Stimulated activated CD4-positive, alpha-beta T cell treated with anti-CD3 and anti-CD28 coated beads, Interleukin-15, amount 100 ng/mL, for 1 hour (primary cell): ENCODE measurements around the gene TRIM43B.
"Not testable (repeated sequence)": the region's sequence is repeated elsewhere in the genome, so short reads cannot be mapped to it uniquely, and the experiment has no call there.

Source experiments
- DNase-seq, 2 donors: peaks; one replicate each; pipeline ENCODE4 v3.0.0-alpha.2; 2020; ENCODE audit warnings: low read depth in 1 of 2, low spot score in 1 of 2

Gene TRIM43B

GRCh38 chr2:95484654-95485053 lies at the start of gene TRIM43B:
TRIM43B (minus strand) TSS chr2:95484754; CDS start chr2:95482714, 2,040 bp downstream.
- DNase-seq = not testable (repeated sequence)

DNA sequence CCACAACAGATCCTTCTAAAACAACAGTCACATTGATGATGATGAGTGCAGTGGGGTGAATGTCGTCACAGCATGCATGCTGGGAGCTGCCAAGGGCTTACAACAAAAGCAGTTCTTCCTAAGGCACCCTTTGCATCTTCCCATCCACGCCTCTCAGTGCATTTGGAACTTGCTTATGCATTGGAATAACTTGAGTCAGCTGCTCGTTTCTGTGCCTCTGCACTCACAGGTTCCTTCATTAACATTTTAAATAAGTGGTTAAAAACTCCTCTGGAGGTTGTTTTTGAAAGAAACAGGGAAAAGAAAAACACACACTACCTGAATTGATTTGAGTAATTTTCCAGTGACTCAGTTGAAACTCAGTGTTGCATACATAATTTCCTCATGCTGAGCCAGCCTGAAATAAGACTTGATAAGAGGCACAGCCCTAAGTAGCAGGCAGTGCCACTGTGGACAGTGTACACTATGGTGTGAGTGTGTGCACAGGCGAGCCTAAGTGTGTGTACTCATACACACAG lies 46.8 kb upstream of the TRIM43B start:
- DNase-seq = no peak

- DNase-seq = no peak
These were observed 46.2 kb upstream of the TRIM43B start for GRCh38 chr2:95530734-95531133.

DNA sequence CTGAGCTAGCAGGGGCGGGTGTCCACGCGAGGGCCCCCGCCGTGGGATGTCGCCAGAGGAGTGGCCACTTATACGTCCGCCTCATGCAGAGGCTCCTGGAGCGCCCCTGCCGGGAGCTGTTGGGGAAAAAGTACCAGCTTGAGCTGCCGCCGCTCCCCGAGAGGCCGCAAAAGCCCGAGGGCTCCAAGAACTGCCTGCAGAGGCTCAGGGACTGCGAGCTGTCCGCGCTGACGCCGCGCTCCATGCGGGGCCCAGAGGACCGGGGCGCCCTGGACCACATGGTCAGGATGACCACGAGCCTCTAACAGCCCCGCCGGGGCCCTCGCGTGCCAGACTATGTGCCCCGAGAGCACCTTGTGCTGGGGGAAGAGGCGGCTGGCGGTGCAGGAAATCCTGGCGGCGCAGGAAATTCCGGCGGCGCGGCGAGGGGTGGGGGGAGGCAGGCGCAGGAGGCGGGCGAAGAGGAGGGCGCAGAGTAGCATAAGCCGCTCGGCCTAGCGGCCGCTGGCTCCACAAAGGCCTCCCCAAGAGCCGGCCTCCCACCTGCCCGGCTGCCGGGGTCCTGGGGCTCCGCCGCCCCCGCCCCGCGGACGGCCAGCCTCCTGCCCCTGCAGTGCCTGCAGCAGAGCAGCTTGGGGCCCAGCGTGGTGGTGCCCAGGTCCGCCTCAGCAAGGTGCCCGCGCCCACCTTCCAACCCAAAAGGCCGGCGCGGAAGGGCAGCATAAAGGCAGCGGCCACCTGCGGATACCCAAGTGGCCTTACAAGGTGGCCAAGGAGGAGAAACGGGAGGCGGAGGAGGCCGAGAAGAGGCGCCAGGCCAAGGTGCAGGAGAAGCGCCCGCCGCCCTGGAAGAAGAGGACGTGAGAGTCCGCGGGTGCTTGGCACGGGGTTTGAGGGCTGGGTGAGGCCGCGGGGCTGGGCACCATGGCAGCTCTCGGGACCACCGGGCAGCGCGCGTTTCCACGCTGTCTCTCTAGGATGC lies 42.1 kb upstream of the TRIM43B start:
- DNase-seq = peak; percentile 17 to 59

DNA sequence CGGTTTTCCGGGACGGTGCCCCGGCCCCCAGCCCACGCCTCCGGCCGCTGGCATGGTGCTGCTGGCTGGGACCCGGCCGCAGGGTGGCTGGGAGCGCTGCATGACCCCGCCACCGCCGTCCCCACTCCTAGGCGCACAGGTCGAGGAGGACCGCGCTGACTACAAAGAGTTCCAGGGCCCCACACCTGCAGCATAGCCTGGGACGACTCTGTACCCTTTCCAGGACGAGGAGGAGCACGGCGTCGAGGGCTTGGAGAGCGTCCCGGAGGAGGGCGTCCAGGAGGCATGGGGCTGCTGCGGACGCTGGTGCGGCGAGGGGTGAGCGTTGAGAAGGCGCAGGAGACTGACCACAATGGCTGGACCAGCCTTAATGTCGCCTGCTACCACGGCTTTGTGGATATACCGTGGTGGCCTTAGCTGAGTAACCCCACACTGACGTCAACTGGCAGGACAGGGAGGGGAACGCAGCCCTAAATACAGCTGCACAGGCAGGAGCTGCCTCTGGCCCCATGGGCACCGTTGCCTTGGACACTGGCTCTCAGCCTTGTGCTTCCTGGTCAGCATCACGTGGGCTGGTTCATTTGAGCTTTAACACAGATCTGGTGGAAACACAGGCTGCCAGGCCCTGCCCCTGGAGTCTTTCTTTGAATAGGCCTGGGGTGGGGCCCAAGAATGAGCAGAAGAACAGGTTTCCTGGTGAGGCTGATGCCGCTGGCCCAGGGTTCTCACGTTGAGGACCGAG lies 40.9 kb upstream of the TRIM43B start:
- DNase-seq = no peak

GRCh38 chr2:95524195-95524594 lies 39.6 kb upstream of the TRIM43B start:
- DNase-seq = no peak

DNA sequence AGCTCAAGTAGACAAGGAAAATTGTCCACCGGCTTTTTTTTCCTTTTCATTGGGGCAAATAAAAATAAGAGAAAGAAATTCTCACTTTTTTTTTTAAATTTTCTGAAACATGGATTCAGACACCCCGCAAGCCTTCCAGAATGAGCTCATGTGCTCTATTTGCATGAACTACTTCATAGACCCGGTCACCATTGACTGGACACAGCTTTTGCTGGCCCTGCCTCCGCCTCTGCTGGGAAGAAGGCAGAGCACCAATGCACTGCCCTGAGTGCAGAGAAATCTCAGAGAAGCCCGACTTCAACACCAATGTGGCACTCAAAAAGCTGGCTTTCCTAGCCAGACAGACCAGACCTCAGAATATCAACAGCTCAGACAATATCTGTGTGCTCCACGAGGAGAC lies 30.2 kb upstream of the TRIM43B start:
- no peak for DNase-seq

GRCh38 chr2:95514226-95514625 lies 29.7 kb upstream of the TRIM43B start:
- not testable (repeated sequence) for DNase-seq

GRCh38 chr2:95509408-95509807 lies 24.9 kb upstream of the TRIM43B start:
- DNase-seq = no peak

- DNase-seq = no peak
These were observed 20.7 kb upstream of the TRIM43B start for GRCh38 chr2:95505222-95505621.

DNA sequence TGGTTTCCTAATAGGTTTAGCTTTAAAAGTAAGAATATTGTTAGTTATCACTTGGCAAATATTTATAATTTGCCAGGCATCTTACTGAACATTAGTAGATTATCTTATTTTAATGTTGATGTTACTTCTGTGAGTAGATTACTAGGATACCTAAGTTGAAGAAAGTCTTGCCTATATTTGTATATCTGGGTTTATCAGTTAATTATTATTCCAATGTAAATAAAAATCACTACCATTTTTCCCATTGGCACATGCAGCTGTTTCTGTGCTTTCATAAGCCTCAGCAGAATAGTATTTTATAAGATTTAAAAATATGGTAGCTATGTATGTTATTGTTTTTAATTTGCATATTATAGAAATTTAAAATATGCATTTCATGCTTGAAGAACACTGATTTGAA lies 16.3 kb upstream of the TRIM43B start:
- no peak for DNase-seq

- not testable (repeated sequence) for DNase-seq
These were observed 7.5 kb upstream of the TRIM43B start for GRCh38 chr2:95492076-95492475.

- DNase-seq = not testable (repeated sequence)
These were observed 9.5 kb downstream of the TRIM43B start for GRCh38 chr2:95475025-95475424.

GRCh38 chr2:95467984-95468383 lies 16.6 kb downstream of the TRIM43B start:
- DNase-seq = not testable (repeated sequence)

- DNase-seq = not testable (repeated sequence)
These were observed 18.0 kb downstream of the TRIM43B start for GRCh38 chr2:95466572-95466971.

- not testable (repeated sequence) for DNase-seq
These were observed 21.3 kb downstream of the TRIM43B start for GRCh38 chr2:95463292-95463691.

DNA sequence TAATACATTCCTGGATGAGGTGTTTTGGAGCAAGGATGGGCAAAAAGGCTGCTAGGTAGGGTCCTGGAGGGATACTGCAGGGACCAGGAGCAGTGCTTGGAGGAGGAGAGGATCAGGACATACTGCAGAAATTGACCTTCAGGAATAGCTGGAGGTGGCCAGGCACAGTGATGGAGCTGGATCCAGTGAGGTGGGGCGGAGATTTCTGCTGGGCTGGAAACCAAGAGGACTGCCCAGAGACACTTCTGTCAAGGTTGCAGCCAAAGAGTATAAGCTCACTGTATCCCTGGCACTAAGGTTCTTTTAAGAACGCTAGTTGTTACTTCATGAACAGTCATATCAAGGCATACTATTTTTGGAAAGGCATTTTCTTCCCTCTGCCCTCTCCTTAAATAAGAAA lies 39.2 kb downstream of the TRIM43B start:
- not testable (repeated sequence) for DNase-seq

- DNase-seq = not testable (repeated sequence)
These were observed 42.0 kb downstream of the TRIM43B start for GRCh38 chr2:95442474-95443099.

GRCh38 chr2:95435872-95436209 lies 48.7 kb downstream of the TRIM43B start:
- DNase-seq = not testable (repeated sequence)

- DNase-seq = not testable (repeated sequence)
These were observed 49.2 kb downstream of the TRIM43B start for GRCh38 chr2:95435162-95435871.
